CD14-positive monocyte (primary cell): ENCODE results near the gene HOXD10. TPM values are rescaled to one million over a fixed set of nuclear protein-coding genes. Genes with fewer than 3 reads are reported as not detected.

Experiments used
- DNase-seq, 3 donors: peaks; one replicate each; pipeline ENCODE4 v3.0.0-alpha.2; 2011 to 2022
- H2AFZ ChIP-seq: 2 replicates; pipeline ENCODE4 v1.6.0; 2012; ENCODE audit warnings: mild to moderate bottlenecking, low read depth, low read length, inconsistent platforms; ENCODE audit not compliant: insufficient read depth, poor library complexity, severe bottlenecking
- H3K27ac ChIP-seq, 2 donors: 1 replicate in 1 of 2; 2 replicates in 1 of 2; pipeline ENCODE4 v1.5.1; 2012 to 2013; ENCODE audit warnings: low read length in 2 of 2, control low read depth in 1 of 2, inconsistent platforms in 1 of 2, low read depth in 1 of 2, mild to moderate bottlenecking in 1 of 2
- H3K27me3 ChIP-seq, 2 donors: one replicate each; pipeline versions ENCODE4 v1.6.0 to v1.6.1; 2011 to 2013; ENCODE audit warnings: low read length in 2 of 2; ENCODE audit not compliant: control insufficient read depth in 2 of 2, insufficient read depth in 2 of 2
- H3K36me3 ChIP-seq, 2 donors: replicated peaks in 1 of 2; 1 replicate in 1 of 2; 2 replicates in 1 of 2; pipeline versions ENCODE4 v1.5.1 to v1.6.1; 2012 to 2013; ENCODE audit warnings: low read length in 2 of 2, control low read depth in 1 of 2, inconsistent platforms in 1 of 2, mild to moderate bottlenecking in 1 of 2; ENCODE audit not compliant: insufficient read depth in 2 of 2, control insufficient read depth in 1 of 2
- H3K4me1 ChIP-seq, 2 donors: 1 replicate in 1 of 2; 2 replicates in 1 of 2; pipeline versions ENCODE4 v1.5.1 to v1.6.1; 2012 to 2013; ENCODE audit warnings: low read length in 2 of 2, control low read depth in 1 of 2, inconsistent platforms in 1 of 2, mild to moderate bottlenecking in 1 of 2, moderate library complexity in 1 of 2; ENCODE audit not compliant: insufficient read depth in 2 of 2, control insufficient read depth in 1 of 2
- H3K4me2 ChIP-seq: replicated peaks from 2 replicates; pipeline ENCODE3; 2012; ENCODE audit warnings: low read length, moderate library complexity, mild to moderate bottlenecking; ENCODE audit not compliant: poor library complexity, severe bottlenecking; ENCODE audit errors: extremely low read depth
- H3K4me3 ChIP-seq, 3 experiments: fragments of 200-600 bp in 1 of 3; sonication (generic) in 1 of 3; replicated peaks in 1 of 3; 1 replicate in 2 of 3; 2 replicates in 1 of 3; pipeline ENCODE4 v1.5.1; 2011 to 2013; ENCODE audit warnings: low read length in 3 of 3, mild to moderate bottlenecking in 3 of 3, control low read depth in 2 of 3, low read depth in 2 of 3, inconsistent platforms in 1 of 3, moderate library complexity in 1 of 3
- H3K79me2 ChIP-seq: 2 replicates; pipeline ENCODE4 v1.6.0; 2012; ENCODE audit warnings: mild to moderate bottlenecking, control low read depth, inconsistent platforms, low read length, moderate library complexity; ENCODE audit not compliant: insufficient read depth
- H3K9ac ChIP-seq: 2 replicates; pipeline ENCODE4 v1.6.0; 2017; ENCODE audit warnings: low read length, mild to moderate bottlenecking; ENCODE audit not compliant: insufficient read depth, poor library complexity, severe bottlenecking
- H3K9me3 ChIP-seq, 2 donors: replicated peaks in 1 of 2; 1 replicate in 1 of 2; 2 replicates in 1 of 2; pipeline versions ENCODE4 v1.5.1 to v1.6.1; 2012 to 2013; ENCODE audit warnings: low read length in 2 of 2, control low read depth in 1 of 2; ENCODE audit not compliant: control insufficient read depth in 1 of 2, insufficient read depth in 1 of 2
- H4K20me1 ChIP-seq: 2 replicates; pipeline ENCODE4 v1.6.0; 2012; ENCODE audit warnings: mild to moderate bottlenecking, low read length, control low read depth, moderate library complexity; ENCODE audit not compliant: insufficient read depth
- H3K27ac Mint-ChIP-seq, 7 donors: one replicate each; pipeline ENCODE4 v1.8.0; 2020; ENCODE audit warnings: mild to moderate bottlenecking in 7 of 7, mixed read lengths in 7 of 7, moderate library complexity in 6 of 7, inconsistent platforms in 2 of 7
- H3K27me3 Mint-ChIP-seq, 3 donors: one replicate each; pipeline ENCODE4 v1.8.0; 2021 to 2022; ENCODE audit warnings: low read depth in 3 of 3, mild to moderate bottlenecking in 3 of 3, mixed read lengths in 3 of 3, moderate library complexity in 3 of 3, inconsistent platforms in 1 of 3
- H3K36me3 Mint-ChIP-seq, 2 donors: one replicate each; pipeline ENCODE4 v1.8.0; 2020; ENCODE audit warnings: mixed read lengths in 2 of 2, inconsistent platforms in 1 of 2, mild to moderate bottlenecking in 1 of 2
- H3K4me1 Mint-ChIP-seq: one replicate; pipeline ENCODE4 v1.8.0; 2020; ENCODE audit warnings: mild to moderate bottlenecking, mixed read lengths
- H3K4me3 Mint-ChIP-seq, 2 donors: one replicate each; pipeline ENCODE4 v1.8.0; 2020; ENCODE audit warnings: mild to moderate bottlenecking in 2 of 2, mixed read lengths in 2 of 2, moderate library complexity in 1 of 2
- H3K9me3 Mint-ChIP-seq, 7 donors: one replicate each; pipeline ENCODE4 v1.8.0; 2020 to 2022; ENCODE audit warnings: mixed read lengths in 7 of 7, mild to moderate bottlenecking in 6 of 7, moderate library complexity in 6 of 7, inconsistent platforms in 2 of 7
- WGBS: methylation state at CpG from one replicate; pipeline ENCODE4 v1.1.5; 2013; ENCODE audit warnings: missing lambda C conversion rate; ENCODE audit not compliant: insufficient coverage; 5-methylcytosine and 5-hydroxymethylcytosine counted together
- intact Hi-C, 2 donors: fragments of 100-400 bp; cut with micrococcal nuclease; formaldehyde crosslinking; loops; one replicate each; pipeline versions ENCODE4 v1.15.0 to v1.15.1; 2023
- polyA plus RNA-seq, 3 donors: library from polyadenylated mRNA; depleted of rRNA in 1 of 3; unstranded in 2 of 3; stranded (reverse) in 1 of 3; fragments of 300-500 nt in 2 of 3; fragments of >200 nt in 1 of 3; fragmentation: Illumina TruSeq in 2 of 3; gene quantifications; 1 replicate in 2 of 3; 2 replicates in 1 of 3; pipeline ENCODE4 v1.2.3, GENCODE V29; 2012 to 2021
- TF ChIP-seq, protein P1 (sequence below): fragments of 200-600 bp; IDR thresholded peaks from one replicate; pipeline ENCODE4 v1.8.0; 2022; ENCODE audit warnings: antibody characterized with exemption, mild to moderate bottlenecking

HOXD10 gene
- polyA plus RNA-seq, 3 donors = not detected

DNA sequence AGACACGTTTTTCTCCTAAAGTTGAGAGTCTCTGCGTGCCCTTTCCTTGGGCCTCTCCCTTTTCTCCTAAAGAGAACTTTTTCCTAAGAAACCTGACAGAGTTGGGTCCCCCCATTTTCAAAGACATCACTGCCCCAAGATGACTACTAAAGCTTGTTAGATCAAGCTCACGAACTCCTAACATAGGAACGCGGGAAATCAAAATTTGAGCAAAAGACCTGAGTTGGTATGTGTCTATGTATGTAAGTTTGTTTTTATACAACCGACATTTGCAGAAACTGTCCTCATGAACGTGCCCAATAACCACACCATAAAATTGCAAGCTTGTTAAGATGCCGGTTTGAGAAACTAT is 22.7 kb upstream of the HOXD10 start:
- Histone ChIP-seq H3K9ac (no peak overlapping the region), H3K4me3 (no peak overlapping the region), H3K36me3 (no peaks in the 10 kb centered on the region), H3K9me3 (peaks cover 0 to 75% of the 10 kb centered on the region in 2 donors), H3K79me2 (no peaks in the 10 kb centered on the region), H4K20me1 (no peaks in the 10 kb centered on the region), H3K27me3 (peaks cover 93 to 94% of the 10 kb centered on the region in 2 donors), H2AFZ (no peak overlapping the region), H3K4me1 (peaks cover 18 to 28% of the 10 kb centered on the region in 2 donors), H3K27ac (no peak overlapping the region), H3K4me2 (no peak overlapping the region)
- H3K27me3 Mint-ChIP-seq = peaks cover 92 to 97% (median 95%) of the 10 kb centered on the region in 3 donors
- TF ChIP-seq, protein P1, sequence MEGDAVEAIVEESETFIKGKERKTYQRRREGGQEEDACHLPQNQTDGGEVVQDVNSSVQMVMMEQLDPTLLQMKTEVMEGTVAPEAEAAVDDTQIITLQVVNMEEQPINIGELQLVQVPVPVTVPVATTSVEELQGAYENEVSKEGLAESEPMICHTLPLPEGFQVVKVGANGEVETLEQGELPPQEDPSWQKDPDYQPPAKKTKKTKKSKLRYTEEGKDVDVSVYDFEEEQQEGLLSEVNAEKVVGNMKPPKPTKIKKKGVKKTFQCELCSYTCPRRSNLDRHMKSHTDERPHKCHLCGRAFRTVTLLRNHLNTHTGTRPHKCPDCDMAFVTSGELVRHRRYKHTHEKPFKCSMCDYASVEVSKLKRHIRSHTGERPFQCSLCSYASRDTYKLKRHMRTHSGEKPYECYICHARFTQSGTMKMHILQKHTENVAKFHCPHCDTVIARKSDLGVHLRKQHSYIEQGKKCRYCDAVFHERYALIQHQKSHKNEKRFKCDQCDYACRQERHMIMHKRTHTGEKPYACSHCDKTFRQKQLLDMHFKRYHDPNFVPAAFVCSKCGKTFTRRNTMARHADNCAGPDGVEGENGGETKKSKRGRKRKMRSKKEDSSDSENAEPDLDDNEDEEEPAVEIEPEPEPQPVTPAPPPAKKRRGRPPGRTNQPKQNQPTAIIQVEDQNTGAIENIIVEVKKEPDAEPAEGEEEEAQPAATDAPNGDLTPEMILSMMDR = no peak
- peaks cover 0 to 10% of the 10 kb centered on the region in 2 donors for H3K36me3 Mint-ChIP-seq
- intact Hi-C loops = loop anchor here (10.0 kb wide), 2 partner anchors 409 to 1759 kb away; partner anchors contain the start of gene SP9 (in 1 of the 2)
- 0% methylated on average over 2 of the region's 8 CpGs for WGBS
- peaks cover 33% of the 10 kb centered on the region for H3K4me1 Mint-ChIP-seq
- peak overlapping the region in 1 of 2 donors; percentile 67 for H3K4me3 Mint-ChIP-seq
- H3K9me3 Mint-ChIP-seq = peaks cover 0 to 36% (median 25%) of the 10 kb centered on the region in 7 donors
- no peak overlapping the region for H3K27ac Mint-ChIP-seq
- no peak for DNase-seq

GRCh38 chr2:176094349-176094748 is 22.2 kb upstream of the HOXD10 start:
- H2AFZ ChIP-seq = no peak overlapping the region
- H3K27ac ChIP-seq = no peak overlapping the region
- Mint-ChIP-seq H3K4me1 (peaks cover 33% of the 10 kb centered on the region), H3K9me3 (peaks cover 0 to 40% (median 27%) of the 10 kb centered on the region in 7 donors), H3K27me3 (peaks cover 92 to 97% (median 95%) of the 10 kb centered on the region in 3 donors), H3K27ac (no peak overlapping the region), H3K4me3 (peak overlapping the region in 1 of 2 donors; percentile 67), H3K36me3 (peaks cover 0 to 8% of the 10 kb centered on the region in 2 donors)
- H3K27me3 ChIP-seq = peaks cover 93 to 94% of the 10 kb centered on the region in 2 donors
- no peak overlapping the region for H3K4me2 ChIP-seq
- no peak overlapping the region for H3K4me3 ChIP-seq
- DNase-seq = no peak
- H4K20me1 ChIP-seq = no peaks in the 10 kb centered on the region
- H3K9ac ChIP-seq = no peak overlapping the region
- H3K4me1 ChIP-seq = peaks cover 18 to 28% of the 10 kb centered on the region in 2 donors
- no peaks in the 10 kb centered on the region for H3K36me3 ChIP-seq
- TF ChIP-seq, protein P1 = no peak
- intact Hi-C loops = loop anchor here (10.0 kb wide), 2 partner anchors 410 to 1760 kb away; partner anchors contain the start of gene SP9 (in 1 of the 2)
- no peaks in the 10 kb centered on the region for H3K79me2 ChIP-seq
- 5% methylated on average over 5 of the region's 12 CpGs for WGBS
- peaks cover 0 to 75% of the 10 kb centered on the region in 2 donors for H3K9me3 ChIP-seq
